ENCODE results near the gene CMIP. TPM values are rescaled to one million over a fixed set of nuclear protein-coding genes. Genes with fewer than 3 reads are reported as not detected.

Gene CMIP
- total RNA-seq, 2 donors from 2014 or later, result 35.5 to 51.5 TPM

DNA sequence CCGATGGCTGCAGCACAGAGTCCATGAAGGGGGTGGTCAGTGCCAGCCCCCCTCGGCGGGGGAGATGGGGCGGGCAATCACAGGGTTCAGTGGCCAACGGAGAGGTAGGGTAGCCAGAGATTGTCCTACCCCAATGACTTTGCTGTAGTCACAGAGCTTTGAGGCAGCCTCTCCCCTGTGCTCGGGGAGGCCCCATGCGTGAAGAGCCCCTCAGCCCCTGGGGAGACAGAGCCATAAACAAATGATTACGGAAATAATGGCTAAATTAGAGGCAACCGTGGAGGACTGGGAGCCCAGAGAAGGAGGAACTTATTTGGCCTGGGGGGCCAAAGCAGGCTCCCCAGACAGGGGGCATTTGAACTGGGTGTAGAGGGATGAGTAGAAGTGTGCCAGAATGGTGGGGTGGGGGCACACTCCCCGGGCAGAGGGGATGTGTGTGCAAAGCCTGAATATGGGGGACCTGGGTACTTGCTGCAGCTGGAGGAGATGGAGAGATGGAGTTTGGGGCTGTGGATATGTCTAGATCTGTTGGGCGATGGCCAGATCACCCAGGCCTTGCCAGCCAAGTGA lies 164.8 kb downstream of the CMIP start:
- no peaks in the 10 kb centered on the region for H3K36me3 Mint-ChIP-seq
- H3K27ac Mint-ChIP-seq, result peak overlapping the region; percentile 46 to 57
- ATAC-seq, result no peak
- no peak for DNase-seq (ENCODE audit: low spot score in 2 of 2)
- no peaks in the 10 kb centered on the region for H3K9me3 Mint-ChIP-seq

DNA sequence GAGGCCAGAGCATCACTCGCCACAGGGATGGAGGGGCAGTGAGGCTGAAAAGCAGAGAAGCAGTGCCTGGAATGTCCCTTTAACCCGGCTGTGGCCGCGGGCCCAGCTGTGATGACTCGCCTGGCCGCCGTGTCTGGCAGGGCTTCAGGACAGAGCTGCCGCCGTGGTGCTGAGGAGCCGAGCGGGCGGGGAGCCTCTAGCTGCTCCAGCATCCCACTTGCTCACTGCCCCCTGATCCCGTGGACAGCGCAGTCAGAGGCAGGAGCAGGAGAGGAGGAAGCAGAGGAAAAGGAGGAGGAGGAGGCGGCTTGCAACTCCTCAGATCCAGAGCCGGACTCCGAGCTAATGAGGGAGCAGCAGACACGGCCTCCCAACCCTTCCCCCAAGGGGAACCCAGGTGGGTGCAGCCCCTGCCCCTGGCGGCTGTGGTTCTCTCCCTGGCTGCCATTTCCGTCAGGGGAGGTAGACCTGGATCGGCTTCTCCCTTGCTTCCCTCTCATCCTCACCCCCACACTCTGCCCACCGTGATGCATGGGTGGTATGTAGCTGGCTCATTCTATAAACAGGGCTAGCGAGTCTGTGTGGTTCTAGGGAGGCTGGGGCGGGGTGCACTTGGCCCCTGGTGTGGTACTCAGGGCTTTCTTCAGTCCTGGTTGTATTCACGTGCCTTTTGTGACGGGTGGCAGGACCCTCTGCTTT lies 165.7 kb downstream of the CMIP start:
- DNase-seq (ENCODE audit: low spot score in 2 of 2) (no peak), ATAC-seq (no peak)
- no peaks in the 10 kb centered on the region for H3K36me3 Mint-ChIP-seq
- H3K27ac Mint-ChIP-seq, result peak overlapping the region in 1 of 2 donors; percentile 57
- H3K9me3 Mint-ChIP-seq, result no peaks in the 10 kb centered on the region

DNA sequence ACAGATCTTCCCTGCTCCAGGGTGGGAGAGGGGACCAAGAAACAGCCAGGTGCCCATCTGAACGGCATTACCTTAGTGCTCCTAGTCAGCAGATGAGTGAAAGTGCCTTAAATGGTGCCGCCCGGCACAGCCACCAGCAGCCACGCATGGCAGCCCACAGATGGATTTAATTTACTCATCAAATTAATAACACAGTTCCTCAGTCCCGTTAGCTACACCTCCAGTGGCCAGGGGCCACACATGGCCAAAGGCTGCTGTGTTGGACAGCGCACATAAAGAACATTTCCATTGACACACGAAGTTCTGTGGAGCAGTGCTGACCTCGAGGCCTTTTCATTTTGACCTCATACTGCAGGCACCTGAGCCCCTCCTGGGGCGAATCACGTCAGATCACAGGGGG lies 166.3 kb downstream of the CMIP start:
- Mint-ChIP-seq H3K27ac (no peak overlapping the region), H3K9me3 (no peaks in the 10 kb centered on the region), H3K36me3 (no peaks in the 10 kb centered on the region)
- DNase-seq (ENCODE audit: low spot score in 2 of 2) (no peak), ATAC-seq (no peak)

DNA sequence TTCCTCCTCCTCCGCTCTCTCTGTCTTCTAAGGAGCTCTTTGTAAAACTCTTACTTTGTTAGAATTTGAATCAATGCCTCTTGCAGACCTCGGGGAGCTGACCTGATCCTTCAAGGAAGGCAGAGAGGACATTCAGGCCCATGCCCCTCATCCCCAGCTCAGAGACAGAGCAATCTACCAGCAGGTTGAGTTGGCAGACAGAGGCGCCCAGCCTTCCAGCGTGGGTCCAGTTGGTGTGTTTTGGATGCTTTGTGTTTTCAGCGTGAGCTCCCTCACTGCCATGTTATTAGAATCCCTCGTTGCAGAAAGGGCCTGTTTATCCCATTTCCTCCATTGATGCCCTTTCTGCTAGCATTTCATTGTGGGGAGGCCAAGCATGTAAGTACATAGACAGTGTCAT lies 167.1 kb downstream of the CMIP start:
- ATAC-seq, result no peak
- H3K27ac Mint-ChIP-seq, result peak overlapping the region in 1 of 2 donors; percentile 2
- no peak for DNase-seq (ENCODE audit: low spot score in 2 of 2)
- H3K36me3 Mint-ChIP-seq, result peaks cover 2% of the 10 kb centered on the region in 2 donors
- no peaks in the 10 kb centered on the region for H3K9me3 Mint-ChIP-seq

DNA sequence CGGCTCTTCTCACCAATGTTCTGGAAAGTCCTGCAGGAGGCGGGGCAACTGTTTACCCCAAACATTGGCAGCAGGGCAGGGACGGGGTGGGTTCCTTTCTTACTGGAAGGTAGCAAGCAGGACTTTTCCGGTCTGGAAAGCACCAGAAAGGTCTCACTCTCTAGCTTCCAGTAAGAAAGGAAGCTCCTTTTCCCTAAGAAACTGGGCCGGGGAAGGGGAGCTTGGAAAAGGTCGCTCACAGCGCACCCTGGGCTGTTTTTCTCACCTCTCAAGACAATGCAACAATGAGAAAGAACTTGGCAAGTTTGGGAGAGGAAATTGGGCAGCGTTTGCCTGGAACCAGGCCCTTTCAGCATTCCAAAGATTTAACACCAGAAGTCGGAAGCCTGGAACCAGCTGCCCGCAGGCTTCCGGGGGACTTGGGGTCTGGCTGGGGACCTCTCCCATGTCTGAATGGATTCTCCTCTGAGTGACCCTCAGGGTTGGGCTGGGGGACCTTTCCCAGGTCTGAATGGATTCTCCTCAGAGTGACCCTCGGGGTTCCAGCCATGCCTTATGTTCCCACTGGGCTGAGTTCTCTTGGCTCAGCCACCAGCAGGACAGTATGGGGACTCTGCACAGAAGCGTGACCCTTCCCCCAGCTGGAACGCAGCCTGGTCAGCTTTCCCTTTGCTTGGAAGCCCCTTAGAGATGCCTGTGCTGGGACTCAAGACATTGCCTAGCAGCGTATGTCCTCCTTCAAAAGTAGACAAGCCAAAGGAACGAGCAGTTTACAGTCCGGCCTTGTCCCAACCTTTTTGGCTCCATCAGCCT lies 167.9 kb downstream of the CMIP start:
- DNase-seq (ENCODE audit: low spot score in 2 of 2), result no peak
- Mint-ChIP-seq H3K36me3 (peaks cover 5 to 6% of the 10 kb centered on the region in 2 donors), H3K27ac (no peak overlapping the region), H3K9me3 (no peaks in the 10 kb centered on the region)
- ATAC-seq, result no peak

DNA sequence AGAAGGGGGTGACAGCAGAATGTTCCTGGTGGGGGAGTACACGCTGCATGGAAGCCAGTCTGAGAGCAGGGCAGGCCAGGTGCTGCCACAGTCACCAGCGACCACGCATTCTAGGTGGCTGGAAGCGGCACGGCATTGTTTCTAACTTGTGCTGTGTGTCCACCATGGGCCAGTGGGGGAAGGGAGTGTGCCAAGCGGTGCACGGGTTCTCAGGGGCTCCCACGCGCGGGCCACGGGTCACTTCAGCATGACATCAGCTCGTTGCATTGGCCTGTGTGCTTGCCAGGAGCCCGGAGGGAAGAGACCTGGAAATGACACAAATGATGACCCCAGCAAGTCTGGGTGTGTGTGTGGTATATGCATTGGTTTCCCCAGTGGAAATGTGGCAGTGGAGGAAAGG lies 169.6 kb downstream of the CMIP start:
- H3K36me3 Mint-ChIP-seq, result peaks cover 5 to 6% of the 10 kb centered on the region in 2 donors
- no peak for DNase-seq (ENCODE audit: low spot score in 2 of 2)
- no peaks in the 10 kb centered on the region for H3K9me3 Mint-ChIP-seq
- no peak for ATAC-seq
- no peak overlapping the region for H3K27ac Mint-ChIP-seq

DNA sequence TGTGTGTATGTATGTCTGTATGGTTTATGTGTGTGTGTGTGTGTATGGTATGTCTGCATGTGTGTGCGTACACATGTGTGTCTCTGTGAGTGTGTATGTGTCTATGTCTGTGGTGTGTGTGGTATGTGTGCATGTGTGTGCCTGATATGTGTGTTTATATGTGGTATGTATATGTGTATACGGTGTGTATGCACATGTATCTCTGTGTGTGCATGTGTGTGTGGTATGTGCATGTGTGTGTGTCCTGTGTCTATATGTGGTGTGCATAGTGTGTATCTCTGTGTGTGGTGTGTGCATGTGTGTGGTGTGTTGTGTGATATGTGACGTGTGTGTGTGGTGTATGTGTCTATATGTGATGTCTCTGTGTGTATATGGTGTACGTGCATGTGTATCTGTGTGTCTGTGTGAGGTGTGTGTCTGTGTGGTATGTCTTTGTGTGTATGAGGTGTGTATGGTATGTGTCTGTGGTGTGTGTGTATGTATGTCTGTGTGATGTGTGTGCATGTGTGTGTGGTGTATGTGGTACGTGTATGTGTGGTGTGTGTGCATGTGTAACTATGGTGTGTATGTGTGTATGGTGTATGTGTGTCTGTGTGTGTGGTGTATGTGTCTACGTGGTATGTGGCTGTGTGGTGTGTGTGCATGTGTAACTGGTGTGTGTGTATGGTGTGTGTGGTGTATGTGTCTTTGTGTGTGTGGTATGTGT lies 170.2 kb downstream of the CMIP start:
- no peak for DNase-seq (ENCODE audit: low spot score in 2 of 2)
- Mint-ChIP-seq H3K36me3 (peaks cover 5 to 6% of the 10 kb centered on the region in 2 donors), H3K9me3 (no peaks in the 10 kb centered on the region), H3K27ac (no peak overlapping the region)
- no peak for ATAC-seq

DNA sequence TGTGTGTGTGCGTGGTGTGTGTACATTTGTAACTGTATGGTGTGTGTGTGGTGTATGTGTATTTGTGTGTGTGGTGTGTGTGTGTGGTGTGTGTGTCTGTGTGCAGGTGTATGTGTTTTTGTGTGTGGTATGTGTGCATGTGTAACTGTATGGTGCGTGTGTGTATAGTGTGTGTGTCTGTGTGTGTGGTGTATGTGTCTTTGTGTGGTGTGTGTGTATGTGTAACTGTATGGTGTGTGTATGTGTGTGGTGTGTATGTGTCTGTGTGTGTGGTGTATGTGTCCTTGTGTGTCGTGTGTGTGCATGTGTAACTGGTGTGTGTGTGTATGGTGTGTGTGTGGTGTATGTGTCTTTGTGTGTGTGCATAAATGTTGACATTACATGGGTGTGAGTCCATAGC lies 170.8 kb downstream of the CMIP start:
- ATAC-seq (no peak), DNase-seq (ENCODE audit: low spot score in 2 of 2) (no peak)
- H3K36me3 Mint-ChIP-seq, result peaks cover 5 to 6% of the 10 kb centered on the region in 2 donors
- no peaks in the 10 kb centered on the region for H3K9me3 Mint-ChIP-seq
- no peak overlapping the region for H3K27ac Mint-ChIP-seq

DNA sequence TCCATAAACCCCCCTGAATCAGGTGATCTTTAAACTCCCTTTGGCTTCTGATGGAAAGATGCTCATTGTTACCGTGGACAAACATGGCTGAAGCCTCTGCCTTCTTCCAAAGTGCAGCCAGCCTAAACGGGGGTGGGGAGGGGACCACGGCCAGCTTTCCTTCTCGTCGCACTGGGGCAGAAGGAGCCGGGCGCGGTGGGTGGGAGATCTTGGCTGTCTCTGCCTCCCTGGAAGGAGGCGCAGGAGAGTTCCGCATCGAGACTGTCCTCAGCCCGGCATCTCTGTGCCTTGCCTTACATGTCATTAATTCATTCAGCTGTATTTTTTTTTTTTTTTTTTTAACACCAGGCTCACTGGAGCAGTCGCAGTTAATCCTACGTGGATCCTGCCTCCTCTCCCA lies 171.2 kb downstream of the CMIP start:
- Mint-ChIP-seq H3K9me3 (no peaks in the 10 kb centered on the region), H3K27ac (peak overlapping the region in 1 of 2 donors; percentile 94), H3K36me3 (peaks cover 5 to 6% of the 10 kb centered on the region in 2 donors)
- ATAC-seq, result no peak
- DNase-seq (ENCODE audit: low spot score in 2 of 2), result no peak

DNA sequence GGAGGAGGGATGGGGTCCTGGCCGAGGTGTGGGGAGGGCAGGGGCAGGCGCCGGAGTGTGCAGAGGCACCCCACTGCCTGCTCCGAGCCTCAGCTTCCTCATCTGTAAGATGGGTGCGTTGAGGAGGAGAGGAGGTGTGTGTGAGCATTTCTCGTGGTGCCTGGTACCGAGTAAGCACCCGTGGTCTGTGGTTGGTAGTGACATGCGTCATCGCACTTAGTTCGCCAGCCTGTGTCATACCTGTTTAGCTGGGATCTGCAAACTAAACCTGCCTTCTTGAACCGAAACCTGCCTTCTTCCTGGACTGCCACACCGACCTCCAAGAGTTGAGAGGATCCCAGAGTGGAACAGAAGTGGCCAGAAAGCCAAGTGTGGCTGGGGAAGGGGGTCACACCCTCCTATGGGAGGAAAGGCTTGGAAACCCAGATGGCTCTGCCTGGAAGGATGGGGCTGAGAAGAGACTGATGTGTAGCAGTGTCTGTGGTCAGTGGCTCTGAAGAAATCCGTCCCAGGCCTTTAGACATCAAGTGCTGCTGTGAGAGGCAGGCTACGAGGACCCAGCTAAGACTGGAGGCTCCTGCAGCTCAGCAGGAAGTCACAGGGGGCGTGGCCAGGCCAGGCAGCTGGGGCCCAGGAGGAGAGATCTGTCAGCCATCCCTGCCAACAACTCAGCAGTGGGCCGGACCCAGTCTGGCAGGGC lies 171.9 kb downstream of the CMIP start:
- H3K27ac Mint-ChIP-seq, result peak overlapping the region in 1 of 2 donors; percentile 94
- peak; percentile 63 to 86 for DNase-seq (ENCODE audit: low spot score in 2 of 2)
- no peaks in the 10 kb centered on the region for H3K9me3 Mint-ChIP-seq
- peaks cover 5 to 6% of the 10 kb centered on the region in 2 donors for H3K36me3 Mint-ChIP-seq
- ATAC-seq, result peak; percentile 96 to 97

DNA sequence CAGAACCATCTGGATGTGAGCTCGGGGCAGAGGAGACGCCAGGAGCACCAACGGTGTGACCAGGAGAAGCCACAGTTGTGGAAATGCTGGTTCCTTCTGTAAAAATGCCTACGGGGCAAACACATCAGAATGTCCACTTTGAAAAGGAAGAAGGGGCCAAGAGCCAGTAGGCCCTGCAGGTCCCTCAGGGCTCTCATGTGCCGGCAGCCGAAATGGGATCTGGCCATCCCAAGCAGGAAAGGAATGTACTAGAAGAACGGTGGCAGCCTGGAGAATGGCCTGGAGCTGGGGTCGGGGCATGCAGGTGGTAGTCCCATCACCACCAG lies 172.4 kb downstream of the CMIP start:
- Mint-ChIP-seq H3K9me3 (no peaks in the 10 kb centered on the region), H3K36me3 (peaks cover 5 to 6% of the 10 kb centered on the region in 2 donors), H3K27ac (peak overlapping the region in 1 of 2 donors; percentile 94)
- ATAC-seq, result no peak
- DNase-seq (ENCODE audit: low spot score in 2 of 2), result no peak

DNA sequence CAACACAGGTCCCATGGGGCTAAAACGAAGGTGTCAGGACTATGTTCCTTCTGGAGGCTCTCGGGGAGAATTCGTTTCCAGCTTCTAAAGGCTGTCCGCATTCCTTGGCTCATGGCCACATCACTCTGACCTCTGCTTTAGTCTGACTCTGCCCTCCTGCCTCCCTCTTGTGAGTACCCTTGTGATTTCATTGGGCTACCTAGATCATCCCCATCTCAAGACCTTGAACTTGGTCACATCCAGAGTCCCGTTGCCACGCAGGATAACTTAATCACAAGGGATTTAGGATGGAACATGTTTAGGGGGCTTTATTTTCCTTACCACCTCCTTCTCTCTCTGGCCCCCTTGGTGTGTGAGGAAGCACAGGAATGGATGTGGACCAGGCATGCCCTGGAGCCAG lies 173.6 kb downstream of the CMIP start:
- DNase-seq (ENCODE audit: low spot score in 2 of 2) (no peak), ATAC-seq (no peak)
- peaks cover 5 to 6% of the 10 kb centered on the region in 2 donors for H3K36me3 Mint-ChIP-seq
- no peaks in the 10 kb centered on the region for H3K9me3 Mint-ChIP-seq
- H3K27ac Mint-ChIP-seq, result peak overlapping the region; percentile 41 to 55

DNA sequence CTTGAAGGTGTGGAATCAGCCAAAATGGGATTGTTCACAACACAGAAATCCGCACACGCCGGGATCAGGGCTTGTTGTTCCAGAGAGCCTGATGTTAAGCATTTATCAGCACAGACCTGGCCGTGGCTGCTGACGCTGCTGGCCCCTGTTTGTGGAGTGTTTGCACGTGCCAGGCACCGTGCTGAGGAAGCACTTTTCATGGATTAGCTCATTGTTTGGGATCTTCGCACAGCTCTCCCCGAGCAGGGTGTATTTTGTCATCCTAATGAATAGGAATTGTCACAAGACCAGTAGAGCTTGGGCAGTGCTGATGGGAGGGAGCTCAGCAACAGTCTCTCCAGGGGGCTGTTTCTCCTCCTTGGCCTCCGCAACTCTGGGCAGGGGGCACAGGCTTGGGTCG lies 174.1 kb downstream of the CMIP start:
- H3K27ac Mint-ChIP-seq, result peak overlapping the region; percentile 41 to 55
- DNase-seq (ENCODE audit: low spot score in 2 of 2), result no peak
- no peak for ATAC-seq

DNA sequence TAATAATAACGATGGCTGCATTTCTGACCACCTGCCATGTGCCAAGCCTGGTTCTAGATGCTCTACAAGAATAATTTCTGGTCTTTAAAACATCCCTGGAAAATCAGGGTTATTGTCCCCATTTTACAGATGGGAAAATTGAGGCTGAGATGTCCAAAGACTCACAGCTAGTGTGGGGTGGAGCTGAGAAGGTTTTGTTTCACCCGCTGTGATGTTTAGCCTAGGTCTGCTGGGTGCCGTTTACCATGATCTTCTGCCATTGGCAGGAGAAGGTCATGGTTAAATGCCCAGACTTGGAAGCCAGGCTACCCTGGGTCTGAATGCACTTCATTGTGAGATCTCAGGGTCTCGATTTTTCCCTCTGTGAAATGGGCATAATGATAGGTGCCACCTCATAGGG lies 175.4 kb downstream of the CMIP start:
- no peak overlapping the region for H3K27ac Mint-ChIP-seq
- no peaks in the 10 kb centered on the region for H3K9me3 Mint-ChIP-seq
- no peak for ATAC-seq
- peaks cover 5 to 6% of the 10 kb centered on the region in 2 donors for H3K36me3 Mint-ChIP-seq
- DNase-seq (ENCODE audit: low spot score in 2 of 2), result no peak

More for the DNA sequence above, 174.1 kb downstream of the CMIP start:
- Mint-ChIP-seq H3K36me3 (peaks cover 5 to 6% of the 10 kb centered on the region in 2 donors), H3K9me3 (no peaks in the 10 kb centered on the region)

DNA sequence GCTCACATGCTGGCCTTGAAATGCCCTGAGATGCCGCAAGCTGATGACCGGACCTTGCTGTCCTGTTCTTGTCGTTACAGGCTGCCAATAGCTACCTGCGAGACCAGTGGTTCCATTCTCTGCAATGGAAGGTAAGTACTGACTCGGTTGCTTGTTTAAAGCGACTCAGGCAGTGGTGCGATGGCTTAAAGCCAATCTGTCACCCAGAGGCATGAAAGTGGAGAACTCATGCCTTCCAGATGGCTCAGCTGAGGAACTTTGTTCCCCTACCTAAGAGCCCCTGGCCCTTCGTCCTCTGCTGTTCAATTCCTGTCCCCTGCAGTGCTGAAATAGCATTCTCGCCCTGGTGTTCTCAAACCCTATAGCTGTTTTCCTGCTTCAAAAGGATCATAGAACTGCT lies 176.2 kb downstream of the CMIP start:
- ATAC-seq (no peak), DNase-seq (ENCODE audit: low spot score in 2 of 2) (no peak)
- peaks cover 5 to 6% of the 10 kb centered on the region in 2 donors for H3K36me3 Mint-ChIP-seq
- H3K9me3 Mint-ChIP-seq, result no peaks in the 10 kb centered on the region
- peak overlapping the region in 1 of 2 donors; percentile 64 for H3K27ac Mint-ChIP-seq

DNA sequence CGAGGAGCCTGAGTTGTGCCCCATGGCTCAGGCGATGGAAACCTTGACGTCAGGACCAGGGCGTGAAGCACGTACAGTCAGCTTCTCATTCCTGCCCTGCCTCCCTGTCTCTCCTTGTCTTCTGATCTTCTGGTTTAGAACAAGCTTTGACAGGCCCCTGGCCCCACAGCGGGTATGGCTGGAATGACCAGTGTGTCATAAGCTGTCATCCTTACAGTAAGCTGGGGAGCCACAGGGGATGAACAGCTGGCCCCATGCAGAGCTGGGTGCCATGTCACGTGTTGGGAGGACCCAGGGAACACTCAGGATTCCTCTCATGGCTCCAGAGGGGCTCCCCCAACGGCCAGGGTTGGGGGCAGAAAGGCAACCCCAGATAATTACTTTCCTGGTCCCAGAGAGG lies 176.9 kb downstream of the CMIP start:
- ATAC-seq, result no peak

More for the DNA sequence above, 176.9 kb downstream of the CMIP start:
- peaks cover 5 to 6% of the 10 kb centered on the region in 2 donors for H3K36me3 Mint-ChIP-seq
- DNase-seq (ENCODE audit: low spot score in 2 of 2), result no peak
- H3K9me3 Mint-ChIP-seq, result no peaks in the 10 kb centered on the region
- H3K27ac Mint-ChIP-seq, result peak overlapping the region in 1 of 2 donors; percentile 64
